RWPE2 (cell line): ENCODE measurements around the gene FAAP20.

Experiments
- ATAC-seq: fragments of 200-7000 bp; cut with Tn5 transposase; 3 replicates; pipeline ENCODE4 v1.9.1; 2021; ENCODE audit warnings: low read depth
- DNase-seq: peaks from one replicate; pipeline ENCODE4 v3.0.0-alpha.2; 2020; ENCODE audit warnings: low spot score
- H3K27ac ChIP-seq: fragments of 450-650 bp; 2 replicates; pipeline ENCODE4 v1.5.1; 2017; ENCODE audit warnings: mild to moderate bottlenecking; ENCODE audit not compliant: poor library complexity, severe bottlenecking
- H3K27me3 ChIP-seq: fragments of 250-450 bp; sonication (Bioruptor Pico); 2 replicates; pipeline ENCODE4 v1.5.1; 2021; ENCODE audit warnings: mild to moderate bottlenecking, moderate library complexity; ENCODE audit not compliant: insufficient read depth, poor library complexity, severe bottlenecking
- H3K36me3 ChIP-seq: fragments of 250-450 bp; sonication (Bioruptor Pico); 2 replicates; pipeline ENCODE4 v1.5.1; 2020; ENCODE audit warnings: low read depth, mild to moderate bottlenecking, moderate library complexity
- H3K4me1 ChIP-seq: fragments of 250-450 bp; sonication (Bioruptor Pico); 2 replicates; pipeline ENCODE4 v1.5.1; 2021; ENCODE audit warnings: mild to moderate bottlenecking, moderate library complexity; ENCODE audit not compliant: insufficient read depth, poor library complexity, severe bottlenecking
- H3K4me3 ChIP-seq: fragments of 250-450 bp; sonication (Bioruptor Pico); 2 replicates; pipeline ENCODE4 v1.5.1; 2021; ENCODE audit warnings: mild to moderate bottlenecking, moderate library complexity; ENCODE audit not compliant: severe bottlenecking
- H3K9me3 ChIP-seq: fragments of 250-450 bp; sonication (Bioruptor Pico); 2 replicates; pipeline ENCODE4 v1.5.1; 2021; ENCODE audit warnings: mild to moderate bottlenecking, moderate library complexity; ENCODE audit not compliant: severe bottlenecking
- CTCF ChIP-seq: fragments of 450-650 bp; IDR thresholded peaks from one replicate; pipeline ENCODE4 v1.5.1; 2017; ENCODE audit warnings: mild to moderate bottlenecking, moderate library complexity; ENCODE audit not compliant: poor library complexity, severe bottlenecking

The FAAP20 gene

GRCh38 chr1:2199042-2199810 lies 4.7 kb upstream of the FAAP20 start:
- DNase-seq (no peak), ATAC-seq (peak; percentile 74)
- no peaks in the 10 kb centered on the region for H3K36me3 ChIP-seq
- H3K4me1 ChIP-seq = no peaks in the 10 kb centered on the region
- no peaks in the 10 kb centered on the region for H3K9me3 ChIP-seq
- peak overlapping the region; percentile 30 for H3K27ac ChIP-seq
- H3K27me3 ChIP-seq = no peaks in the 10 kb centered on the region
- peak overlapping the region; percentile 36 for H3K4me3 ChIP-seq
- TF ChIP-seq CTCF = no peak

GRCh38 chr1:2198571-2198970 lies 4.0 kb upstream of the FAAP20 start:
- no peaks in the 10 kb centered on the region for H3K9me3 ChIP-seq
- ATAC-seq (no peak), DNase-seq (no peak)
- H3K4me3 ChIP-seq = no peak overlapping the region
- no peaks in the 10 kb centered on the region for H3K4me1 ChIP-seq
- peak overlapping the region; percentile 30 for H3K27ac ChIP-seq
- H3K27me3 ChIP-seq = no peaks in the 10 kb centered on the region
- no peak for TF ChIP-seq CTCF
- H3K36me3 ChIP-seq = no peaks in the 10 kb centered on the region

GRCh38 chr1:2197707-2198165 lies 3.2 kb upstream of the FAAP20 start:
- H3K4me3 ChIP-seq = no peak overlapping the region
- no peaks in the 10 kb centered on the region for H3K27me3 ChIP-seq
- no peaks in the 10 kb centered on the region for H3K9me3 ChIP-seq
- H3K4me1 ChIP-seq = no peaks in the 10 kb centered on the region
- no peak for ATAC-seq
- no peak overlapping the region for H3K27ac ChIP-seq
- H3K36me3 ChIP-seq = no peaks in the 10 kb centered on the region
- no peak for TF ChIP-seq CTCF
- no peak for DNase-seq

- no peak overlapping the region for H3K4me3 ChIP-seq
- H3K27ac ChIP-seq = no peak overlapping the region
- no peaks in the 10 kb centered on the region; the same call in 1 of the 2 replicates for H3K36me3 ChIP-seq
- DNase-seq = no peak
- TF ChIP-seq CTCF = no peak
- no peak for ATAC-seq
- H3K9me3 ChIP-seq = no peaks in the 10 kb centered on the region
- no peaks in the 10 kb centered on the region for H3K27me3 ChIP-seq
- H3K4me1 ChIP-seq = no peaks in the 10 kb centered on the region
These were observed 2.5 kb upstream of the FAAP20 start for GRCh38 chr1:2196901-2197638.

- Histone ChIP-seq H3K4me1 (no peaks in the 10 kb centered on the region), H3K9me3 (no peaks in the 10 kb centered on the region), H3K27me3 (no peaks in the 10 kb centered on the region), H3K36me3 (no peaks in the 10 kb centered on the region; the same call in 1 of the 2 replicates), H3K4me3 (no peak overlapping the region), H3K27ac (peak overlapping the region; percentile 62)
- no peak for TF ChIP-seq CTCF
- ATAC-seq (no peak), DNase-seq (no peak)
These were observed 1.2 kb upstream of the FAAP20 start for GRCh38 chr1:2195785-2196184.
